HG03280 (cell line): Measurements from ENCODE around the gene TFCP2.

ENCODE experiments used
- ATAC-seq: cut with Tn5 transposase; IDR thresholded peaks from one replicate; pipeline ENCODE4 v1.9.1; 2021; ENCODE audit warnings: mild to moderate bottlenecking, moderate library complexity; ENCODE audit not compliant: unreplicated experiment

Gene TFCP2

GRCh38 chr12:51160814-51161459 lies 12.0 kb downstream of the TFCP2 start:
- ATAC-seq, result no peak

- no peak for ATAC-seq
Measured at GRCh38 chr12:51156245-51156765, 16.6 kb downstream of the TFCP2 start.

GRCh38 chr12:51152953-51153352 lies 20.0 kb downstream of the TFCP2 start:
- no peak for ATAC-seq

DNA sequence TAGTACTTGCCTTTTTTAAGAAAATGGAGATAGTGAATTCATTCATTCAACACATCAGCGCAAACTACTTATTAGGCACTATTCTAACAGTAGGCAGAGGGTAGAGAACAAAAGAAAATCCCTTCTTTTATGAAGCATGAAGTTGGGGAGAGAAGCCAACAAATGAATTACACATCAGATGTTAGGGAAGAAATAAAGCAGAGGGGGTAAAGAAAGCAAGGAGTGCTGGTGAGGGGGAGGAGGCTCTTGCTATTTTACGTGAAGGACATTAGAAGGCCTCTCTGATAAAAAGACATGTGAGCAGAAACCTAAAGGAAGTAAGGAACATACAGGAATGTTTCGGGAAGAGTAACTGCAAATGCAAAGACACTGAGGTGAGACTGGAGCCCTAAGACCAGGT lies 22.2 kb downstream of the TFCP2 start:
- ATAC-seq, result no peak

DNA sequence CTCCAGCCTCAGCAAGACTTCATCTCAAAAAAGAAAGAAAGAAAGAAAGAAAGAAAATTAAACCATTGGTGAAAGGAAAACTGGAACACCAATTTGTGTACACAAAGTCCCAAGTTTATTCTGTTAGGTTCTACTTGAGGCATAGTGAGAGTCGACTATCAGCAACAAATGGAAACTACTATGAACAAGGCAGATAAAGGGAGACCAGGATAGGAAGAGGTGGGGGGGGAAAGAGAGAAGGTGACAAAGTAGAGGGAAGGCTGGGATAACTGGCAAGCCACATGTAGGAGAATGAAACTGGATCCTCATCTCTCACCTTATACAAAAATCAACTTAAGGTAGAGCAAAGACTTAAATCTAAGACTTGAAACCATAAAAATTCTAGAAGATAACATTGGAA lies 25.6 kb downstream of the TFCP2 start:
- ATAC-seq, result no peak

DNA sequence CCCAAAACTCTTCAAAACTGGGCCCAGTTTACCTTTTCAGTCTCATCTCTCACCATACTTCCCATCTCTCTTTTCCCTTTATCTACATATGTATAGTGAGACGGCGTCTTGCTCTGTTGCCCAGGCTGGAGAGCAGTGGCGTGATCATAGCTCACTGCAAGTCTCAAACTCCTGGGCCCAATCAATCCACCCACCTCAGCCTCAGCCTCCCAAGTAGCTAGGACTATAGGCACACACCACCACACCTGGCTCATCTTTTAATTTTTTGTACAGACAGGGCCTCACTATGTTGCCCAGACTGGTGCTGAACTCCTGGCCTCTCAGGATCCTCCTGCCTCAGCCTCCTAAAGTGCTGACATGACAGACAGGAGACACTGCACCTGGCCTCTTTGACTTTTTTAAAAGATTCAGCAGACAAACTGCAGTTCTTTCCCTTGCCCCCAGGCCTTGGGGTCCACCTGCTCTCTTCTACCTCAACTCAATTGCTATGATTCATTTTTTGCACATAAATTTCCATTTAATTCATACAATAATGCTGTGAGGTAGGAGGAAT lies 33.6 kb downstream of the TFCP2 start:
- no peak for ATAC-seq

DNA sequence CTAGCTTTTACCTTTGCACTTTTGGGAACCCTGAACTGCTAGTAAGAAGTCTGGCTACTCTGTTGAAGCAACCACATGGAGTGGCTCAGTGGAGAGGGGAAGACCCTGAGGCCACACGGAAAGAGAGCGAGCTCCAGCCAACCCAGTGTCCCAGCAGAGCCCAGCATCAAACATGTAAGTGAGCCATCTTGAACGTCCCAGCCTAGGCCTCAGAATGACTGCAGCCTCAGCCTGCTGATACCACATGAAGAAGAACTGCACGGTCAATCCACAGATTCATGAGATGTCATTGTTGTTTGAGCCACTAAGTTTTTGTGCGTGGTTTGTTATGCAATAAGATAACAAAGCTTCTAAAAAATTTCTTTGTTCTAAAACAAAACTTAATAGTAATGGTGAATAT lies 40.2 kb downstream of the TFCP2 start:
- no peak for ATAC-seq

GRCh38 chr12:51131745-51132521 lies 41.0 kb downstream of the TFCP2 start:
- ATAC-seq, result no peak

- ATAC-seq, result no peak
Measured at GRCh38 chr12:51128919-51129318, 44.0 kb downstream of the TFCP2 start.

DNA sequence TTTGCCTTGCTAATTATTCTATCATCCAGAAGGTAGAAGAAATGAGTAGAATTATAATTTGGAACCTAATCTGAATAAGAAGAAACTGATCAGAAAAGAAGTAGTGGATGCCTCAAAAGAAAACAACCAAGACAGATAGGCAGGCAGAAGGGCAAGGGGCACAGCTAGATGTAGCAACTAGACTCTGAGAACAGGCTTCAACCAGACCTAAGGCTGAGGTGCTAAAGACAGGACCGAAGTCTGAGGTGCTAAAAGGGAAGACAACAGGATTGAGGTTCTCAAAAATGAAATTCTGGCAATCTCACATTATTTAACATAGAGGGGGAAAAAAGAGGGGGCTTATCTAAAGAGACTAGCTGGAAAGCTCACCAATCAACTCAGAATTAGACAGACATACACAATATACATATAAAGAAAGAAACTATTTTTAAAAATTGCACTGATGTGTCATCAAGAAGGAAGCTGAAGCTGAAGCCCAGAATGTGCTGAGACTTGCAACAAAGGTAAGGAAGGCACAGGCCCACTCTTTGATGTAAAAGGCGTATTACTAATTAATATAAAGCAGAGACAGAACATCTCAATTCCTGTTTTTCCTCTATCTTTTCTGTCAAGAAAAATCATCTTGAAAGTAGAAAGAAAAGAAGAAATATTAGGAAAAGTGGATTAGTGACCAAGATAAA lies 45.7 kb downstream of the TFCP2 start:
- ATAC-seq, result no peak

DNA sequence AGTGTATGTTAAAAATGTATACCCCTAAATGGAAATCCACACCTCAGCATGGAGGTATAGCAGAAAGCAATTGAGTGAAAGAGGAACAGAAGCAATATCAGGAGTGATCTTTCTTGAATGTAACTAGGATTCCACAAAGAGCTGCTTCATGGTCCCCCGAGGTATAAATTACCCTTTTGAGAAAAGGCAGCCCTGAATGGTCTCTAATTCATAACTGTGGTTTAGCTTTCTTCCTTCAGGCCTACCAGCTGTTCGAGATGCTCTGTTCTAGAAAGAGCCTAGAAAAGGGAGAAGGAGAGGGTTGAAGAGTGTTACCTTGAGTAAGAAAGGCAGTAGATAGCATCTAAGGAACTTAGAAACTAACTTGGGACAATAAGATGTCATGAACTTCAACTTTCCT lies 46.6 kb downstream of the TFCP2 start:
- no peak for ATAC-seq

DNA sequence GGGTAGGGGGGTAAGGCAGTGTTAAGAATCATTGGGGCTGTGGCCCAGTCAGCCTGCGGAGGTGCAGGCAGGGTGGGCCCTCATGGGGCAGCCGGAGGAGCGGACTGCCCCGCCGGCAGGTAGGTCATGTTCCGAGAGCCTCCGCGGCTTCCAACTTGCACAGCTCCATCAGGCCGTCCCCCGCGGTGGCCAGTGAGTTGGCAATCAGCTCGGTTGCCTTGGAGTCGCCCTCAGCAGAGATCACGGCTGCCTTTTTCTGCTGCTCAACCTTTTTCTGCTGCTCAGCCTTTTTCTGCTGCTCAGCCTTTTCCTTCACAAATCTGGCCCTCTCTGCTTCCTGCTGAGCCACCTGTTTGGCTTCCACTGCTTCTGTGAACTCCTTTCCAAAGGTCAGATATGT lies 48.4 kb downstream of the TFCP2 start:
- no peak for ATAC-seq

GRCh38 chr12:51122844-51123243 lies 50.1 kb downstream of the TFCP2 start:
- ATAC-seq, result no peak

- ATAC-seq, result no peak
Measured at GRCh38 chr12:51118706-51119105, 54.2 kb downstream of the TFCP2 start.

GRCh38 chr12:51115533-51115932 lies 57.4 kb downstream of the TFCP2 start:
- no peak for ATAC-seq

DNA sequence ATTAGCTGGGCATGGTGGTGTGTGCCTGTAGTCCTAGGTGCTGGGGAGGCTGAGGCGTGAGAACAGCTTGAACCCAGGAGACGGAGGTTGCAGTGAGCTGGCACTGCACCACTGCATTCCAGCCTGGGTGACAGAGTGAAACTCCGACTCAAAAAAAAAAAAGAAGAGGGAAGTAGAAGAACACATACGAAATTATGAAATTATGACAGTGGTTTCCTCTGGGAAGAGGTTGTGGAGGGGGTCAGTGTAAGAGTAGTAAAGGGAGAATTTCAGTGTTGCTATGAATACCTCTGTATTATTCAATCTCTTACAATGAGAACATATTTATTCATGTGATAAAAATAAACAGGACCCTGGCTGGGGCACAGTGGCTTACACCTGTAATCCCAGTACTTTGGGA lies 64.8 kb downstream of the TFCP2 start:
- ATAC-seq, result no peak

- no peak for ATAC-seq
Measured at GRCh38 chr12:51103977-51104376, 69.0 kb downstream of the TFCP2 start.

DNA sequence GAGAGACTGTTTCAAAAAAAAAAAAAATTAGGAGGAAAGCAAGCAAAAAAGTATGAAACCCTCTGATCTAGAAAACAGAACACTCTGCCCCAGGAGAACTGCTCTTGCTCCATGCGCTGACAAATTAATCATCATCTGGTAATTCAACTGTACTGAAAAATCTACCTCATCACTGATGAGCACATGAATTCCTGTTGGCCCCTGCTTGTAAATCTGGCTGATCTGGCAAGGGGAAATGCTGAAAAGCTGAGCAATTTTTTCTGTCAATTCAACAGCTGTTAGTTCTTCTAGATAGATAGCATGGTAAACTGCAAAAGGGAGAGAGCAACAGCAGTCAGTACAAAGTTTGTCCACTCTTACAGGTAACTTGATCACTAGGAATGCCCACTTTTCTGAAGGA lies 74.3 kb downstream of the TFCP2 start:
- ATAC-seq, result no peak

DNA sequence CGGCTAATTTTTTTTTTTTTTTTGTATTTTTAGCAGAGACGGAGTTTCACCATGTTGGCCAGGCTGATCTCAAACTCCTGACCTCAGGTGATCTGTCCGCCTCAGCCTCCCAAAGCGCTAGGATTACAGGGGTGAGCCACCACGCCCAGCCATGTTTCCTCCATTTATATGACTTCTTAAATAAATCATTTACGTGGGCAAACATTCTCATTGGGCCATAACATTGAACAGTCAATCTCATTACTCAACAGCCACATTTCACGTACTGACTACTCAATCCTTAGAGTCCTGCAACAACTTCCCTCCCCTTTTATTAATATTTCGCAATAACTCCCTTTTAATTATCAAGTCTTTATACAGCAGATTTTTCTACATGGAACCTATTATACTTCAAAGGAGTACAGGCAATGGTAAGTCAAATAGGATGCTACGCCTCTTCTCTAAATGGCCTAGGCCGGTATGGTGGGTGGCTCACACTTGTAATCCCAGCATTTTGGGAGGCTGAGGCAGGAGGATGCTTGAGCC lies 82.2 kb downstream of the TFCP2 start:
- ATAC-seq, result no peak

- no peak for ATAC-seq
Measured at GRCh38 chr12:51087818-51088217, 85.1 kb downstream of the TFCP2 start.

- no peak for ATAC-seq
Measured at GRCh38 chr12:51086933-51087332, 86.0 kb downstream of the TFCP2 start.
